ENCODE measurements around the gene TEX26.

Gene TEX26

GRCh38 chr13:30932481-30933353, at the start of gene TEX26:
Gene TEX26 (plus strand): TSS chr13:30932656. CDS start chr13:30932716, 60 bp downstream.
- DNase-seq, result no peak

- no peak for DNase-seq
Measured at GRCh38 chr13:30882996-30883766, 49.3 kb upstream of the TEX26 start.

- no peak for DNase-seq
Measured at GRCh38 chr13:30884543-30884942, 47.9 kb upstream of the TEX26 start.

- DNase-seq, result no peak
Measured at GRCh38 chr13:30889196-30889690, 43.2 kb upstream of the TEX26 start.

GRCh38 chr13:30892966-30893365, 39.5 kb upstream of the TEX26 start:
- DNase-seq, result peak; percentile 7

- no peak for DNase-seq
Measured at GRCh38 chr13:30895773-30896172, 36.7 kb upstream of the TEX26 start.

- no peak for DNase-seq
Measured at GRCh38 chr13:30898070-30898469, 34.4 kb upstream of the TEX26 start.

GRCh38 chr13:30898678-30899241, 33.7 kb upstream of the TEX26 start:
- no peak for DNase-seq

- DNase-seq, result no peak
Measured at GRCh38 chr13:30900436-30900835, 32.0 kb upstream of the TEX26 start.

- DNase-seq, result no peak
Measured at GRCh38 chr13:30900952-30901749, 31.3 kb upstream of the TEX26 start.

- DNase-seq, result no peak
Measured at GRCh38 chr13:30904043-30904442, 28.4 kb upstream of the TEX26 start.

- DNase-seq, result no peak
Measured at GRCh38 chr13:30905932-30906383, 26.5 kb upstream of the TEX26 start, which contains the start of gene MEDAG. Gene MEDAG (plus strand): TSS chr13:30906271. CDS start chr13:30906516, 245 bp downstream.

GRCh38 chr13:30906411-30907051, 25.9 kb upstream of the TEX26 start:
- DNase-seq, result no peak

- DNase-seq, result no peak
Measured at GRCh38 chr13:30907121-30907861, 25.2 kb upstream of the TEX26 start.

- no peak for DNase-seq
Measured at GRCh38 chr13:30908416-30908980, 24.0 kb upstream of the TEX26 start.

GRCh38 chr13:30910676-30911075, 21.8 kb upstream of the TEX26 start:
- DNase-seq, result no peak

GRCh38 chr13:30915691-30916541, 16.5 kb upstream of the TEX26 start:
- no peak for DNase-seq

GRCh38 chr13:30916991-30917390, 15.5 kb upstream of the TEX26 start:
- no peak for DNase-seq

- DNase-seq, result no peak
Measured at GRCh38 chr13:30918662-30919405, 13.6 kb upstream of the TEX26 start.
